OCI-LY1 (cell line): Measurements from ENCODE around the gene NEU1.
"Not testable (repeated sequence)": the region's sequence is repeated elsewhere in the genome, so short reads cannot be mapped to it uniquely, and the experiment has no call there.

Experiments used
- H2AFZ ChIP-seq: fragments of 200-600 bp; sonication (generic), shearing (Covaris generic); 2 replicates; pipeline ENCODE4 v1.6.0; 2014; ENCODE audit warnings: antibody characterized with exemption, mild to moderate bottlenecking, low read length
- H3F3A ChIP-seq: fragments of 200-600 bp; sonication (generic), shearing (Covaris generic); 2 replicates; pipeline ENCODE4 v1.6.0; 2014; ENCODE audit warnings: mild to moderate bottlenecking, antibody characterized with exemption, low read length, moderate library complexity; ENCODE audit not compliant: insufficient read depth
- H3K27ac ChIP-seq: fragments of 200-600 bp; sonication (generic); 2 replicates; pipeline ENCODE4 v1.5.1; 2014; ENCODE audit warnings: low read length, mixed run types, mild to moderate bottlenecking, low read depth; ENCODE audit not compliant: poor library complexity, severe bottlenecking
- H3K27me3 ChIP-seq: fragments of 200-600 bp; sonication (generic); 2 replicates; pipeline ENCODE4 v1.6.0; 2014; ENCODE audit warnings: antibody characterized with exemption, mild to moderate bottlenecking, low read length, moderate library complexity; ENCODE audit not compliant: insufficient read depth
- H3K36me3 ChIP-seq: fragments of 200-600 bp; sonication (generic); 2 replicates; pipeline ENCODE4 v1.6.1; 2014; ENCODE audit warnings: mild to moderate bottlenecking, antibody characterized with exemption, low read length, moderate library complexity, mixed read lengths; ENCODE audit not compliant: insufficient read depth
- H3K4me1 ChIP-seq: fragments of 200-600 bp; sonication (generic); 2 replicates; pipeline ENCODE4 v1.5.1; 2014; ENCODE audit warnings: mild to moderate bottlenecking, low read length, moderate library complexity; ENCODE audit not compliant: insufficient read depth, severe bottlenecking
- H3K4me2 ChIP-seq: fragments of 200-600 bp; sonication (generic), shearing (Covaris generic); 2 replicates; pipeline ENCODE4 v1.6.1; 2014; ENCODE audit warnings: low read length
- H3K4me3 ChIP-seq: fragments of 200-600 bp; sonication (generic); 2 replicates; pipeline ENCODE4 v1.5.1; 2014; ENCODE audit warnings: low read length, low read depth, mild to moderate bottlenecking, mixed read lengths; ENCODE audit not compliant: poor library complexity, severe bottlenecking
- H3K79me2 ChIP-seq: fragments of 200-600 bp; shearing (Covaris generic); 2 replicates; pipeline ENCODE4 v1.6.1; 2016; ENCODE audit warnings: mixed run types, low read length, mixed read lengths; ENCODE audit not compliant: insufficient read depth
- H3K9ac ChIP-seq: fragments of 200-600 bp; sonication (generic), shearing (Covaris generic); 2 replicates; pipeline ENCODE4 v1.6.1; 2014; ENCODE audit warnings: mild to moderate bottlenecking, low read length, mixed read lengths
- H3K9me2 ChIP-seq: fragments of 200-600 bp; sonication (generic), shearing (Covaris generic); 2 replicates; pipeline ENCODE4 v1.6.1; 2014; ENCODE audit warnings: low read depth, mild to moderate bottlenecking, low read length, mixed read lengths
- H3K9me3 ChIP-seq: fragments of 200-600 bp; shearing (Covaris generic); 2 replicates; pipeline ENCODE4 v1.6.1; 2014; ENCODE audit warnings: low read length, mixed read lengths
- H4K20me1 ChIP-seq: fragments of 200-600 bp; sonication (generic), shearing (Covaris generic); 2 replicates; pipeline ENCODE4 v1.6.0; 2016; ENCODE audit warnings: mild to moderate bottlenecking, low read length; ENCODE audit not compliant: insufficient read depth
- CTCF ChIP-seq: fragments of 200-600 bp; sonication (generic), shearing (Covaris generic); IDR thresholded peaks from 2 replicates; pipeline ENCODE4 v1.5.1; 2017; ENCODE audit warnings: mild to moderate bottlenecking, antibody characterized with exemption, low read length, moderate library complexity, mixed read lengths
- EZH2 ChIP-seq: fragments of 200-600 bp; sonication (generic), shearing (Covaris generic); IDR thresholded peaks from 2 replicates; pipeline ENCODE4 v1.8.0; 2017; ENCODE audit warnings: borderline replicate concordance, mixed run types, mild to moderate bottlenecking, antibody characterized with exemption, low read length, moderate library complexity, mixed read lengths

NEU1 gene

DNA sequence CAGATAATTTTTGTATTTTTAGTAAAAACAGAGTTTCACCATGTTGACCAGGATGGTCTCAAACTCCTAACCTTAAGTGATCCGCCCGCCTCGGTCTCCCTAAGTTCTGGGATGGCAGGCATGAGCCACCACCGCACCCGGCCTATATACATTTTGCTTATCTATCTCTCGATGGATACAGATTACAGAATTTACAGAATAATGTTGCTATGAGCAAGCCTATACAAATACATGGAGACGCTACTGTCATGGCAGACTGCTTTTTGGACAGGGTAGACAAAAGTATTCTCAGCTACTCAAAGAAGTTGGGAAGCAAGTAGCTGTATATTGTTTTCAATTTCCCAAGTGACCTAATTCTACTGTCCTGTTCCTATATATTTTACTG, 49.2 kb downstream of the NEU1 start:
- H3K9ac ChIP-seq, result no peak overlapping the region
- TF ChIP-seq CTCF, result no peak
- no peak for TF ChIP-seq EZH2
- no peaks in the 10 kb centered on the region; the same call in 1 of the 2 replicates for H3K27me3 ChIP-seq

GRCh38 chr6:31811645-31812044, 51.0 kb downstream of the NEU1 start:
- Histone ChIP-seq H3K9me2 (no peaks in the 10 kb centered on the region), H2AFZ (no peak overlapping the region), H3F3A (no peaks in the 10 kb centered on the region), H3K4me3 (no peak overlapping the region), H4K20me1 (no peaks in the 10 kb centered on the region), H3K4me1 (peaks cover 9% of the 10 kb centered on the region), H3K27me3 (no peaks in the 10 kb centered on the region; the same call in 1 of the 2 replicates), H3K9me3 (no peaks in the 10 kb centered on the region), H3K9ac (no peak overlapping the region), H3K36me3 (no peaks in the 10 kb centered on the region), H3K27ac (no peak overlapping the region), H3K79me2 (no peaks in the 10 kb centered on the region), H3K4me2 (no peak overlapping the region)
- TF ChIP-seq CTCF (no peak), EZH2 (no peak)

More for the DNA sequence above, 49.2 kb downstream of the NEU1 start:
- no peak overlapping the region for H3K4me2 ChIP-seq
- no peaks in the 10 kb centered on the region for H3K79me2 ChIP-seq
- H3K4me1 ChIP-seq, result peaks cover 5% of the 10 kb centered on the region
- no peaks in the 10 kb centered on the region for H3K9me3 ChIP-seq
- no peaks in the 10 kb centered on the region for H4K20me1 ChIP-seq
- H3F3A ChIP-seq, result no peaks in the 10 kb centered on the region
- no peaks in the 10 kb centered on the region for H3K9me2 ChIP-seq
- H3K27ac ChIP-seq, result no peak overlapping the region
- no peaks in the 10 kb centered on the region for H3K36me3 ChIP-seq
- no peak overlapping the region for H3K4me3 ChIP-seq
- H2AFZ ChIP-seq, result no peak overlapping the region

- not testable (repeated sequence) for H3F3A ChIP-seq, H3K9ac ChIP-seq, H3K9me2 ChIP-seq, H3K9me3 ChIP-seq, H3K27me3 ChIP-seq, H3K79me2 ChIP-seq, H2AFZ ChIP-seq, H3K4me3 ChIP-seq, H3K27ac ChIP-seq, H3K4me2 ChIP-seq, H3K36me3 ChIP-seq, H4K20me1 ChIP-seq
- H3K4me1 ChIP-seq, result peaks cover 14% of the 10 kb centered on the region
These were observed 54.0 kb downstream of the NEU1 start for GRCh38 chr6:31808599-31808998.
